HepG2 (cell line): ENCODE data around the gene CARMIL1. TPM values are rescaled to one million over a fixed set of nuclear protein-coding genes. Genes with fewer than 3 reads are reported as not detected.

ENCODE experiments used
- ARHGAP35 ChIP-seq: sonication (generic); formaldehyde crosslinking; IDR thresholded peaks from 2 replicates; pipeline ENCODE4 v1.9.0; 2022; ENCODE audit warnings: mild to moderate bottlenecking, inconsistent platforms, moderate library complexity, missing genetic modification reagents, borderline replicate concordance
- E2F2 ChIP-seq: sonication (generic); formaldehyde crosslinking; IDR thresholded peaks from 2 replicates; pipeline ENCODE4 v1.4.0; 2020; ENCODE audit warnings: missing genetic modification reagents, borderline replicate concordance
- EP300 ChIP-seq, 3 experiments: sonication (generic) in 1 of 3; formaldehyde crosslinking in 1 of 3; IDR thresholded peaks; 2 replicates each; pipeline versions ENCODE4 v1.5.1 to v1.6.1; 2011 to 2020; ENCODE audit warnings: low read depth in 2 of 3, low read length in 2 of 3, borderline replicate concordance in 1 of 3, improper control_type of control experiment in 1 of 3, mild to moderate bottlenecking in 1 of 3, missing genetic modification reagents in 1 of 3, moderate library complexity in 1 of 3
- YEATS4 ChIP-seq: sonication (generic); formaldehyde crosslinking; IDR thresholded peaks from 2 replicates; pipeline ENCODE4 v1.4.0; 2020; ENCODE audit warnings: missing genetic modification reagents, borderline replicate concordance
- ZGPAT ChIP-seq: IDR thresholded peaks from 2 replicates; pipeline ENCODE4 v1.6.1; 2016; ENCODE audit warnings: mild to moderate bottlenecking
- ZHX2 ChIP-seq, 2 experiments: sonication (generic) in 1 of 2; formaldehyde crosslinking in 1 of 2; IDR thresholded peaks; 2 replicates each; pipeline versions ENCODE4 v1.6.1 to v1.9.0; 2014 to 2022; ENCODE audit warnings: antibody characterized with exemption in 1 of 2, borderline replicate concordance in 1 of 2, inconsistent platforms in 1 of 2, low read depth in 1 of 2, missing genetic modification reagents in 1 of 2
- polyA plus RNA-seq, 8 experiments: library from polyadenylated mRNA; depleted of rRNA in 3 of 8; stranded (reverse) in 7 of 8; unstranded in 1 of 8; fragments of >200 nt; fragmentation: Illumina TruSeq in 4 of 8; extraction: Trizol in 4 of 8; gene quantifications; 2 replicates each; pipeline versions ENCODE4 v1.2.1 to v1.2.3, GENCODE V29; 2011 to 2016; ENCODE audit warnings: low read depth in 4 of 8, missing spikeins in 1 of 8, mixed read lengths in 1 of 8; ENCODE audit not compliant: insufficient read depth in 1 of 8
- total RNA-seq, 5 experiments: library from RNA; depleted of rRNA; stranded (reverse); fragments of >200 nt; fragmentation: Illumina TruSeq; extraction: Trizol; gene quantifications; 2 replicates each; pipeline ENCODE4 v1.2.3, GENCODE V29; 2016; ENCODE audit warnings: low read depth in 1 of 5

CARMIL1 gene
- total and polyA plus RNA-seq, 2 of the 13 experiments (the other 11 are each of a cell fraction or from before 2014, with no cell fraction given): 1.8 to 2.6 TPM

- no peak for TF ChIP-seq ZHX2 (IDR thresholded peaks at IDR 0.05; ENCODE audit: low read depth)
- no peak for TF ChIP-seq ZHX2 (CRISPR knock-in tag; IDR thresholded peaks at IDR 0.05; ENCODE audit: borderline replicate concordance)
- no peak for TF ChIP-seq ZGPAT (CRISPR knock-in tag)
- TF ChIP-seq ARHGAP35 (CRISPR knock-in tag): no peak
- TF ChIP-seq YEATS4 (CRISPR knock-in tag): no peak
- TF ChIP-seq E2F2: no peak
- TF ChIP-seq EP300 (IDR thresholded peaks at IDR 0.05; ENCODE audit: low read depth in 2 of 2, low read length in 2 of 2): no peak
- TF ChIP-seq EP300 (CRISPR knock-in tag; IDR thresholded peaks at IDR 0.05; ENCODE audit: borderline replicate concordance): no peak
Observed at GRCh38 chr6:25257686-25258348, 21.4 kb upstream of the CARMIL1 start (continued).
